Body of pancreas (tissue), 4 donors: ENCODE results near the gene ATF3. TPM values are rescaled to one million over a fixed set of nuclear protein-coding genes. Genes with fewer than 3 reads are reported as not detected.

ENCODE experiments used
- ATAC-seq: fragments of 150-250 bp; one replicate; pipeline ENCODE4 v1.9.1; 2016
- DNase-seq, 4 donors: peaks; one replicate each; pipeline ENCODE4 v3.0.0-alpha.2; 2019
- H3K27ac ChIP-seq, 4 donors: fragments of 200-600 bp; sonication (generic); 1 replicate in 3 of 4; 2 replicates in 1 of 4; pipeline versions ENCODE4 v1.5.1 to v1.6.1; 2016 to 2019; ENCODE audit warnings: mild to moderate bottlenecking in 1 of 4, mixed read lengths in 1 of 4, moderate library complexity in 1 of 4
- H3K27me3 ChIP-seq, 2 donors: fragments of 200-600 bp; sonication (generic); one replicate each; pipeline ENCODE4 v1.6.0; 2016; ENCODE audit warnings: mild to moderate bottlenecking in 1 of 2
- H3K36me3 ChIP-seq, 2 donors: fragments of 200-600 bp; sonication (generic); replicated peaks in 1 of 2; 2 replicates each; pipeline ENCODE4 v1.5.1; 2016; ENCODE audit warnings: low read depth in 2 of 2; ENCODE audit not compliant: insufficient read depth in 1 of 2
- H3K4me1 ChIP-seq: fragments of 200-600 bp; sonication (generic); one replicate; pipeline ENCODE4 v1.6.0; 2016
- H3K4me3 ChIP-seq, 2 donors: fragments of 200-600 bp; sonication (generic); 1 replicate in 1 of 2; 2 replicates in 1 of 2; pipeline ENCODE4 v1.5.1; 2016 to 2019
- H3K9me3 ChIP-seq, 3 donors: fragments of 200-600 bp; sonication (generic); 1 replicate in 2 of 3; 2 replicates in 1 of 3; pipeline ENCODE4 v1.5.1; 2016
- CTCF ChIP-seq, 7 experiments: fragments of 450-650 bp in 4 of 7; fragments of 200-600 bp in 3 of 7; sonication (generic) in 3 of 7; IDR thresholded peaks; one replicate each; pipeline ENCODE4 v1.5.1; 2016 to 2019; ENCODE audit warnings: antibody characterized with exemption in 7 of 7
- POLR2A ChIP-seq, 3 donors: fragments of 450-650 bp; IDR thresholded peaks; one replicate each; pipeline ENCODE4 v1.6.1; 2016; ENCODE audit warnings: antibody characterized with exemption in 3 of 3, mild to moderate bottlenecking in 2 of 3
- WGBS, 2 donors: methylation state at CpG; one replicate each; pipeline ENCODE4 v1.1.5; 2017; 5-methylcytosine and 5-hydroxymethylcytosine counted together
- intact Hi-C: fragments of 100-400 bp; cut with DNase I; formaldehyde crosslinking; loops from one replicate; pipeline ENCODE4 v1.15.1; 2023
- total RNA-seq, 2 donors: library from RNA; depleted of rRNA; stranded (reverse); fragments of >200 nt; gene quantifications; one replicate each; pipeline ENCODE4 v1.1.0, GENCODE V29; 2016

Gene ATF3
- total RNA-seq, 2 donors from 2014 or later = 8.6 to 27.0 TPM

- TF ChIP-seq POLR2A (IDR thresholded peaks at IDR 0.05) = no peak
- no peak for TF ChIP-seq CTCF (IDR thresholded peaks at IDR 0.05)
- DNase-seq = no peak
- Histone ChIP-seq H3K27me3 (no peaks in the 10 kb centered on the region), H3K4me3 (no peak overlapping the region), H3K27ac (no peak overlapping the region), H3K9me3 (no peaks in the 10 kb centered on the region), H3K36me3 (no peaks in the 10 kb centered on the region), H3K4me1 (no peaks in the 10 kb centered on the region)
- ATAC-seq = no peak
- WGBS, 2 donors = 87 to 89% methylated on average over 8 of the region's 8 CpGs
- intact Hi-C loops = no loop called here
These were observed 27.5 kb upstream of the ATF3 start for GRCh38 chr1:212581034-212581433.

GRCh38 chr1:212582291-212582690 lies 26.3 kb upstream of the ATF3 start:
- no peak for DNase-seq
- no peak overlapping the region for H3K4me3 ChIP-seq
- intact Hi-C loops = no loop called here
- H3K27ac ChIP-seq = no peak overlapping the region
- TF ChIP-seq POLR2A (IDR thresholded peaks at IDR 0.05) (no peak), CTCF (IDR thresholded peaks at IDR 0.05) (no peak)
- no peak for ATAC-seq
- no peaks in the 10 kb centered on the region for H3K36me3 ChIP-seq
- H3K27me3 ChIP-seq = no peaks in the 10 kb centered on the region
- 74 to 76% methylated on average over 5 of the region's 5 CpGs for WGBS, 2 donors
- H3K9me3 ChIP-seq = no peaks in the 10 kb centered on the region
- no peaks in the 10 kb centered on the region for H3K4me1 ChIP-seq

GRCh38 chr1:212582808-212583615 lies 25.5 kb upstream of the ATF3 start:
- Histone ChIP-seq H3K9me3 (no peaks in the 10 kb centered on the region), H3K36me3 (no peaks in the 10 kb centered on the region), H3K27ac (no peak overlapping the region), H3K4me3 (no peak overlapping the region), H3K27me3 (no peaks in the 10 kb centered on the region), H3K4me1 (no peaks in the 10 kb centered on the region)
- DNase-seq (no peak), ATAC-seq (no peak)
- 84% methylated on average over 7 of the region's 7 CpGs for WGBS, 2 donors
- TF ChIP-seq POLR2A (IDR thresholded peaks at IDR 0.05) (no peak), CTCF (IDR thresholded peaks at IDR 0.05) (no peak)
- intact Hi-C loops = no loop called here

GRCh38 chr1:212583643-212584042 lies 24.9 kb upstream of the ATF3 start:
- 68 to 76% methylated on average over 7 of the region's 7 CpGs for WGBS, 2 donors
- Histone ChIP-seq H3K36me3 (no peaks in the 10 kb centered on the region), H3K27ac (no peak overlapping the region), H3K4me3 (no peak overlapping the region), H3K27me3 (no peaks in the 10 kb centered on the region), H3K9me3 (no peaks in the 10 kb centered on the region), H3K4me1 (no peaks in the 10 kb centered on the region)
- intact Hi-C loops = no loop called here
- ATAC-seq = no peak
- DNase-seq = no peak
- TF ChIP-seq POLR2A (IDR thresholded peaks at IDR 0.05) (no peak), CTCF (IDR thresholded peaks at IDR 0.05) (no peak)
